Keratinocyte (primary cell): Measurements from ENCODE around the gene MARCHF9. TPM values are rescaled to one million over a fixed set of nuclear protein-coding genes. Genes with fewer than 3 reads are reported as not detected.

ENCODE experiments used
- DNase-seq: peaks from one replicate; pipeline ENCODE4 v3.0.0-alpha.2; 2011; ENCODE audit warnings: low read depth, missing footprints, low spot score
- FAIRE-seq: peaks from 2 replicates; lab custom pipeline; 2011; peaks lifted over from hg19 to GRCh38; lab: Jason Lieb, UNC
- H2AFZ ChIP-seq: 2 replicates; pipeline ENCODE4 v1.6.0; 2012; ENCODE audit warnings: low read length, control low read depth, inconsistent platforms; ENCODE audit not compliant: control insufficient read depth
- H3K27ac ChIP-seq: 2 replicates; pipeline ENCODE4 v1.5.1; 2011; ENCODE audit warnings: low read length; ENCODE audit not compliant: control insufficient read depth, insufficient read depth
- H3K27me3 ChIP-seq: 3 replicates; pipeline ENCODE4 v1.6.0; 2011; ENCODE audit warnings: low read length; ENCODE audit not compliant: control insufficient read depth, insufficient read depth; ENCODE audit errors: extremely low read depth
- H3K36me3 ChIP-seq, 2 experiments: 2 replicates in 1 of 2; 3 replicates in 1 of 2; pipeline ENCODE4 v1.5.1; 2011; ENCODE audit warnings: low read length in 2 of 2, mild to moderate bottlenecking in 1 of 2; ENCODE audit not compliant: control insufficient read depth in 2 of 2, insufficient read depth in 2 of 2; ENCODE audit errors: extremely low read depth in 1 of 2
- H3K4me1 ChIP-seq: 3 replicates; pipeline ENCODE4 v1.5.1; 2011; ENCODE audit warnings: low read length; ENCODE audit not compliant: control insufficient read depth, insufficient read depth; ENCODE audit errors: extremely low read depth
- H3K4me2 ChIP-seq: 3 replicates; pipeline ENCODE4 v1.6.0; 2011; ENCODE audit warnings: low read depth, low read length; ENCODE audit not compliant: control insufficient read depth, insufficient read depth; ENCODE audit errors: extremely low read depth
- H3K4me3 ChIP-seq, 3 experiments: fragments of 200-600 bp in 1 of 3; sonication (generic) in 1 of 3; 2 replicates in 2 of 3; 3 replicates in 1 of 3; pipeline ENCODE4 v1.5.1; 2011 to 2016; ENCODE audit warnings: low read length in 3 of 3, mild to moderate bottlenecking in 3 of 3, control low read depth in 2 of 3, inconsistent platforms in 1 of 3, low read depth in 1 of 3, mixed read lengths in 1 of 3, mixed run types in 1 of 3, moderate library complexity in 1 of 3; ENCODE audit not compliant: control insufficient read depth in 2 of 3, insufficient read depth in 2 of 3; ENCODE audit errors: extremely low read depth in 1 of 3
- H3K79me2 ChIP-seq: 2 replicates; pipeline ENCODE4 v1.6.0; 2012; ENCODE audit warnings: low read length; ENCODE audit not compliant: control insufficient read depth, insufficient read depth
- H3K9ac ChIP-seq: 3 replicates; pipeline ENCODE4 v1.6.0; 2011; ENCODE audit warnings: low read length; ENCODE audit not compliant: control insufficient read depth, insufficient read depth; ENCODE audit errors: extremely low read depth
- H3K9me1 ChIP-seq: 3 replicates; pipeline ENCODE4 v1.6.0; 2011; ENCODE audit warnings: low read length; ENCODE audit not compliant: control insufficient read depth, insufficient read depth; ENCODE audit errors: extremely low read depth
- H3K9me3 ChIP-seq: 2 replicates; pipeline ENCODE4 v1.5.1; 2012; ENCODE audit warnings: low read depth, low read length; ENCODE audit not compliant: control insufficient read depth
- H4K20me1 ChIP-seq: 3 replicates; pipeline ENCODE4 v1.6.0; 2011; ENCODE audit warnings: low read length; ENCODE audit not compliant: control insufficient read depth, insufficient read depth; ENCODE audit errors: extremely low read depth
- EZH2 ChIP-seq: IDR thresholded peaks from one replicate; pipeline ENCODE4 v1.6.1; 2012; ENCODE audit warnings: inconsistent platforms, mild to moderate bottlenecking, low read length, moderate library complexity
- dilution Hi-C: fragments of 300-500 bp; cut with MboI; formaldehyde crosslinking; loops from one replicate; pipeline ENCODE4 v1.7.0; 2020; ENCODE audit warnings: low sequenced_read_pairs; ENCODE audit not compliant: extremely low pct_ligation_motif_present
- polyA plus RNA-seq, 5 experiments: library from polyadenylated mRNA; depleted of rRNA in 3 of 5; stranded (reverse) in 3 of 5; stranded (forward) in 1 of 5; unstranded in 1 of 5; fragments of >200 nt; gene quantifications; 1 replicate in 1 of 5; 2 replicates in 3 of 5; 3 replicates in 1 of 5; pipeline versions ENCODE4 v1.2.1 to v1.2.3, GENCODE V29; 2011 to 2012; ENCODE audit warnings: missing spikeins in 2 of 5, low read depth in 1 of 5, low replicate concordance in 1 of 5
- TF ChIP-seq, protein P1 (sequence below), 3 experiments: IDR thresholded peaks in 1 of 3; conservative IDR thresholded peaks in 1 of 3; optimal IDR thresholded peaks in 1 of 3; 2 replicates in 2 of 3; 3 replicates in 1 of 3; pipeline versions ENCODE3 to v1.5.1; 2011; ENCODE audit warnings: low read length in 3 of 3, mild to moderate bottlenecking in 3 of 3, moderate library complexity in 2 of 3, control low read depth in 1 of 3, inconsistent platforms in 1 of 3; ENCODE audit not compliant: insufficient read depth in 2 of 3; ENCODE audit errors: extremely low read depth in 1 of 3

Gene MARCHF9
- polyA plus RNA-seq, 1 donor (not counting 4 experiments of a cell fraction or from before 2014, with no cell fraction given): 10.9 TPM

DNA sequence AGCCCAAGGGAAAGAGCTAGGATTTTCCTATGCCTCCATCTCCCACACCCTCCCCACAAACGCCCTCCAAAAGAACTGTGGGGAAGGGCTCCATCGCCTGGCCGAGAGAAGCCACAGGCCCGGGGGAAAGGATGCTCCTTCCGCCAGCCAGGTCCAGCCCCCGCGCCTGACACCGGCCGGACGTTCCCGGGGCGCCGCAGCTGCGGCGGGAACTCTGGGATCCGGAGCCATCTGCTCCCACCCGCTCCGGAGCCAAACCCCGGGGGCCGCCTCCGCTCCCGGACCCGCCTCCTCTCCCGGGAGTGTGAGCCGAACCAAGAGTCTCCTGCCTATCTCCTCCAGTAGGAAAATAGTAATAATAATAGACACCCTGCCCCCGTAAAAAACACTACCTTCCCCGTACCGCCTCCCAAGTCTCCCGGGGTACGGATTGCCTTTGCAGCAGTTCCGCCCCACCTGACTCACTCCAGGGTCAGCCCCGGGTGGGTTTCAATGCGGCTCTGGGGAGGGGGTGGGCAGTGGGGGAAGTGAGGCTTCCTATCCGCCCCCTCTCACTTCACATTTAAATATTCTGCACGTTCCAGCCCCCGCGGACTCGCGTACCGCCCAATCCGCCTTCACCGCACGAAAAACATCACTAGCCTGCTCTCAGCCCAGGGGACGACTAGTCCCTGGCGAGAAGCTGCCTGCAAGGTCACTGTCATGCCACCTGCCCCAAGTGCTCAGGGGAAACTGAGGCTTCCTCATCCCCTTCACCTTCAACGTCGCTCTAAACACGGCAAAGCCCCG is 18.8 kb upstream of the MARCHF9 start:
- H4K20me1 ChIP-seq: no peaks in the 10 kb centered on the region
- FAIRE-seq: no peak
- H3K27me3 ChIP-seq: peaks cover 60% of the 10 kb centered on the region
- no peak for TF ChIP-seq EZH2
- TF ChIP-seq, protein P1, sequence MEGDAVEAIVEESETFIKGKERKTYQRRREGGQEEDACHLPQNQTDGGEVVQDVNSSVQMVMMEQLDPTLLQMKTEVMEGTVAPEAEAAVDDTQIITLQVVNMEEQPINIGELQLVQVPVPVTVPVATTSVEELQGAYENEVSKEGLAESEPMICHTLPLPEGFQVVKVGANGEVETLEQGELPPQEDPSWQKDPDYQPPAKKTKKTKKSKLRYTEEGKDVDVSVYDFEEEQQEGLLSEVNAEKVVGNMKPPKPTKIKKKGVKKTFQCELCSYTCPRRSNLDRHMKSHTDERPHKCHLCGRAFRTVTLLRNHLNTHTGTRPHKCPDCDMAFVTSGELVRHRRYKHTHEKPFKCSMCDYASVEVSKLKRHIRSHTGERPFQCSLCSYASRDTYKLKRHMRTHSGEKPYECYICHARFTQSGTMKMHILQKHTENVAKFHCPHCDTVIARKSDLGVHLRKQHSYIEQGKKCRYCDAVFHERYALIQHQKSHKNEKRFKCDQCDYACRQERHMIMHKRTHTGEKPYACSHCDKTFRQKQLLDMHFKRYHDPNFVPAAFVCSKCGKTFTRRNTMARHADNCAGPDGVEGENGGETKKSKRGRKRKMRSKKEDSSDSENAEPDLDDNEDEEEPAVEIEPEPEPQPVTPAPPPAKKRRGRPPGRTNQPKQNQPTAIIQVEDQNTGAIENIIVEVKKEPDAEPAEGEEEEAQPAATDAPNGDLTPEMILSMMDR (optimal IDR thresholded peaks at IDR 0.05 in 1 of 3, IDR thresholded peaks at IDR 0.05 in 1 of 3, conservative IDR thresholded peaks at IDR 0.05 in 1 of 3; ENCODE audit: extremely low read depth in 1 of 3, insufficient read depth in 2 of 3, low read length in 3 of 3): peak in 2 of 3 experiments; percentile 22 to 49
- no peaks in the 10 kb centered on the region for H3K9me1 ChIP-seq
- H3K9me3 ChIP-seq: no peaks in the 10 kb centered on the region
- no peak for DNase-seq
- peaks cover 15% of the 10 kb centered on the region for H3K4me1 ChIP-seq
- H3K79me2 ChIP-seq: no peaks in the 10 kb centered on the region
- peak overlapping the region in 2 of 3 experiments; percentile 34 to 47 for H3K4me3 ChIP-seq
- H3K27ac ChIP-seq: no peak overlapping the region
- peak overlapping the region; percentile 4 for H3K9ac ChIP-seq
- H3K4me2 ChIP-seq: peak overlapping the region; percentile 67
- H2AFZ ChIP-seq: no peak overlapping the region
- H3K36me3 ChIP-seq: no peaks in the 10 kb centered on the region
- dilution Hi-C loops: loop anchor here (25.0 kb wide), 1 partner anchor 149 kb away; the partner anchor contains the start of gene PIP4K2C

DNA sequence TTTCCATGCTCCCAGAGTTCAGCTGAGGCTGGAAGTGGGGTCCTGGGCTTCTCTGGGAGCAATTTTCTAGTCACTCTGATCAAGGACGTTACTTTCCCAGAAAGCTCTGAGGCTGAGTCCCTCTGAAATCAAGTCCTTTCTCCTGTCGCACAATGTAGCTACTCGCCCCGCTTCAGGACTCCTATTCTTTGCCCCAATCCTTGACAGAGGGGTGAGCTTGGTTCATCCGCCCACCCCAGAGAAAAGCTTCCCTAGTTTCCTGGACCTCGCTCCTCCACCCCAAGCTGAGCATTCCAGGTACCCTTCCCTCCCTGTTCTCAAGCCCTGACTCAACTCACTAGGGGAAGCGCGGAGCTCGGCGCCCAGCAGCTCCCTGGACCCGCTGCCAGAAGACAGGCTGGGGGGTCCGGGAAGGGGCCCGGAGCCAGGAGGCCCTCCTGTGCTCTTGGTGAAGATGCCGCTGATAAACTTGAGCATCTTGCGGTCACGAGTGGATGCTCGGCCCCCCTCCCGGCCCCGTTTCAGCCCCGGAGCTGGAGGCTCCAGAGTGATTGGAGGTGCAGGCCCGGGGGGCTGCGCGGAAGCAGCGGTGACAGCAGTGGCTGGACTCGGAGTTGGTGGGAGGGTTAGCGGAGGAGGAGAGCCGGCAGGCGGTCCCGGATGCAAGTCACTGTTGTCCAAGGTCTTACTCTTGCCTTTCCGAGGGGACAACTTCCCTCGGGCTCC is 18.0 kb upstream of the MARCHF9 start:
- H3K9me3 ChIP-seq: no peaks in the 10 kb centered on the region
- FAIRE-seq: no peak
- H3K9ac ChIP-seq: no peak overlapping the region
- H4K20me1 ChIP-seq: no peaks in the 10 kb centered on the region
- no peaks in the 10 kb centered on the region for H3K36me3 ChIP-seq
- peaks cover 15% of the 10 kb centered on the region for H3K4me1 ChIP-seq
- TF ChIP-seq, protein P1 (optimal IDR thresholded peaks at IDR 0.05 in 1 of 3, IDR thresholded peaks at IDR 0.05 in 1 of 3, conservative IDR thresholded peaks at IDR 0.05 in 1 of 3; ENCODE audit: extremely low read depth in 1 of 3, insufficient read depth in 2 of 3, low read length in 3 of 3): no peak
- TF ChIP-seq EZH2: peak; percentile 95
- H2AFZ ChIP-seq: no peak overlapping the region
- H3K4me2 ChIP-seq: peak overlapping the region; percentile 67
- H3K27ac ChIP-seq: no peak overlapping the region
- H3K27me3 ChIP-seq: peaks cover 60% of the 10 kb centered on the region
- no peaks in the 10 kb centered on the region for H3K79me2 ChIP-seq
- DNase-seq: no peak
- dilution Hi-C loops: loop anchor here (25.0 kb wide), 1 partner anchor 150 kb away; the partner anchor contains the start of gene PIP4K2C
- no peaks in the 10 kb centered on the region for H3K9me1 ChIP-seq
- H3K4me3 ChIP-seq: peak overlapping the region in 2 of 3 experiments; percentile 34 to 47
